Mammary epithelial cell (primary cell): ENCODE data around the gene ASS1.

Experiments used
- EZH2 ChIP-seq: IDR thresholded peaks from 2 replicates; pipeline ENCODE4 v1.6.1; 2012; ENCODE audit warnings: low read length, inconsistent platforms, borderline replicate concordance
- TF ChIP-seq, protein P1 (sequence below), 2 donors: IDR thresholded peaks in 1 of 2; conservative IDR thresholded peaks in 1 of 2; 2 replicates each; pipeline ENCODE4 v1.5.1; 2011 to 2012; ENCODE audit warnings: inconsistent platforms in 2 of 2, low read length in 2 of 2, mild to moderate bottlenecking in 2 of 2, control low read depth in 1 of 2, low read depth in 1 of 2; ENCODE audit not compliant: insufficient read depth in 1 of 2; ENCODE audit errors: extremely low read depth in 1 of 2

DNA sequence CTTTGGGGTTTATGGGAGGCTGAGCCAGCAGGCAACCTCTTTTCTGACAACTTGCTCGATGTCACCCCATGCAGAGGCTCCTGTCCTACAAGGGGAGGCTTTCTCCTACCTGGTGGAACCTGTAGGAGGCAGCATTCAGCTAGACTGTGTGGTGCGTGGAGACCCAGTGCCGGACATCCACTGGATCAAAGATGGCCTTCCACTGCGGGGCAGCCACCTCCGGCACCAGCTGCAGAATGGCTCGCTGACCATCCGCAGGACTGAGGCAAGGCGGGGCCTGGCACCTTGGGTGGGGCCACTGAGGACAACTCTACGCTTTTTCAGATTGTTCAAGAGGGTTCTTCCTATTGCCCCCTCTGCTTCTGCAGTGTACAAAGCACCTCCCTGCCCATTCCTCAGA is 36.1 kb upstream of the ASS1 start:
- TF ChIP-seq, protein P1, sequence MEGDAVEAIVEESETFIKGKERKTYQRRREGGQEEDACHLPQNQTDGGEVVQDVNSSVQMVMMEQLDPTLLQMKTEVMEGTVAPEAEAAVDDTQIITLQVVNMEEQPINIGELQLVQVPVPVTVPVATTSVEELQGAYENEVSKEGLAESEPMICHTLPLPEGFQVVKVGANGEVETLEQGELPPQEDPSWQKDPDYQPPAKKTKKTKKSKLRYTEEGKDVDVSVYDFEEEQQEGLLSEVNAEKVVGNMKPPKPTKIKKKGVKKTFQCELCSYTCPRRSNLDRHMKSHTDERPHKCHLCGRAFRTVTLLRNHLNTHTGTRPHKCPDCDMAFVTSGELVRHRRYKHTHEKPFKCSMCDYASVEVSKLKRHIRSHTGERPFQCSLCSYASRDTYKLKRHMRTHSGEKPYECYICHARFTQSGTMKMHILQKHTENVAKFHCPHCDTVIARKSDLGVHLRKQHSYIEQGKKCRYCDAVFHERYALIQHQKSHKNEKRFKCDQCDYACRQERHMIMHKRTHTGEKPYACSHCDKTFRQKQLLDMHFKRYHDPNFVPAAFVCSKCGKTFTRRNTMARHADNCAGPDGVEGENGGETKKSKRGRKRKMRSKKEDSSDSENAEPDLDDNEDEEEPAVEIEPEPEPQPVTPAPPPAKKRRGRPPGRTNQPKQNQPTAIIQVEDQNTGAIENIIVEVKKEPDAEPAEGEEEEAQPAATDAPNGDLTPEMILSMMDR (conservative IDR thresholded peaks at IDR 0.05 in 1 of 2, IDR thresholded peaks at IDR 0.05 in 1 of 2; ENCODE audit: extremely low read depth in 1 of 2, insufficient read depth in 1 of 2, low read depth in 1 of 2, low read length in 2 of 2), result no peak
- TF ChIP-seq EZH2, result no peak
